ENCODE measurements around the gene MGRN1. TPM values are rescaled to one million over a fixed set of nuclear protein-coding genes. Genes with fewer than 3 reads are reported as not detected.

MGRN1 gene
- total RNA-seq, 3 donors from 2014 or later (not counting 1 experiment from before 2014, with no cell fraction given), result 102 to 106 (median 105) TPM

DNA sequence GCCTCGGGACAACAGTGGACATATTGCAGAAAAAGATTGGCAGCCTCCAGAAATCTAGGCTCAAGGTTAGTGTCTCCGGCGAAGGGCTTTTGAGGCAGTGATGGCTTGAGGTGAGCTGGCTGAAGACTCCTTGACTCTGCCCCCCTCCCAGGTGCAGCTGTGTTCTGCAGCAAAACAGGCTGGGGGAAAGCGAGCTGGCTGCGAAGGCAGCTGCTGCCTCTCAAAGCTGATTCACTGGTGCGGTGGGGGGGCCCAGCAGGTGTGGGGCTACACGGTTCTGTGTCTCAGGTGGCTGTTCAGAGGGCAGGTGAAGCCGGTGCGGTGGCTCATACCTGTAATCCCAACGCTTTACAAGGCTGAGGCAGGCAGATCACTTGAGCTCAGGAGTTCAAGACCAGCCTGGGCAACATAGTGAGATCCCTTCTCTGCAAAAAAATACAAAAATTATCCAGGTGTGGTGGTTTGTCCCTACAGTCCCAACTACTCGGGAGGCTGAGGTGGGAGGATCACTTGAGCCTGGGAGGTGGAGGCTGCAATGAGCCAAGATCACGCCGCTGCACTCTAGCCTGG lies 45.6 kb upstream of the MGRN1 start:
- no peaks in the 10 kb centered on the region for H3K36me3 ChIP-seq (ENCODE audit: control insufficient read depth, insufficient read depth, low read length)
- ATAC-seq, result no peak
- no peak for DNase-seq
- H3K27ac ChIP-seq (ENCODE audit: low read length), result no peak overlapping the region
- Mint-ChIP-seq H3K4me1 (no peaks in the 10 kb centered on the region), H3K27me3 (ENCODE audit: low read depth in 2 of 2) (no peaks in the 10 kb centered on the region), H3K9me3 (no peaks in the 10 kb centered on the region), H3K27ac (no peak overlapping the region), H3K4me3 (no peak overlapping the region), H3K36me3 (no peaks in the 10 kb centered on the region)
- intact Hi-C loops (cut with micrococcal nuclease), result no loop called here
- H3K4me1 ChIP-seq (ENCODE audit: control insufficient read depth, insufficient read depth, low read length), result peaks cover 7% of the 10 kb centered on the region
- H3K4me3 ChIP-seq (ENCODE audit: low read length), result no peak overlapping the region
- no peaks in the 10 kb centered on the region for H3K27me3 ChIP-seq (ENCODE audit: control insufficient read depth, insufficient read depth, low read length)
- H3K9me3 ChIP-seq (ENCODE audit: control insufficient read depth, insufficient read depth, low read length), result no peaks in the 10 kb centered on the region
- TF ChIP-seq, protein P1, sequence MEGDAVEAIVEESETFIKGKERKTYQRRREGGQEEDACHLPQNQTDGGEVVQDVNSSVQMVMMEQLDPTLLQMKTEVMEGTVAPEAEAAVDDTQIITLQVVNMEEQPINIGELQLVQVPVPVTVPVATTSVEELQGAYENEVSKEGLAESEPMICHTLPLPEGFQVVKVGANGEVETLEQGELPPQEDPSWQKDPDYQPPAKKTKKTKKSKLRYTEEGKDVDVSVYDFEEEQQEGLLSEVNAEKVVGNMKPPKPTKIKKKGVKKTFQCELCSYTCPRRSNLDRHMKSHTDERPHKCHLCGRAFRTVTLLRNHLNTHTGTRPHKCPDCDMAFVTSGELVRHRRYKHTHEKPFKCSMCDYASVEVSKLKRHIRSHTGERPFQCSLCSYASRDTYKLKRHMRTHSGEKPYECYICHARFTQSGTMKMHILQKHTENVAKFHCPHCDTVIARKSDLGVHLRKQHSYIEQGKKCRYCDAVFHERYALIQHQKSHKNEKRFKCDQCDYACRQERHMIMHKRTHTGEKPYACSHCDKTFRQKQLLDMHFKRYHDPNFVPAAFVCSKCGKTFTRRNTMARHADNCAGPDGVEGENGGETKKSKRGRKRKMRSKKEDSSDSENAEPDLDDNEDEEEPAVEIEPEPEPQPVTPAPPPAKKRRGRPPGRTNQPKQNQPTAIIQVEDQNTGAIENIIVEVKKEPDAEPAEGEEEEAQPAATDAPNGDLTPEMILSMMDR (IDR thresholded peaks at IDR 0.05), result no peak
- 87% methylated on average over 13 of the region's 13 CpGs for WGBS (ENCODE audit: insufficient coverage)

DNA sequence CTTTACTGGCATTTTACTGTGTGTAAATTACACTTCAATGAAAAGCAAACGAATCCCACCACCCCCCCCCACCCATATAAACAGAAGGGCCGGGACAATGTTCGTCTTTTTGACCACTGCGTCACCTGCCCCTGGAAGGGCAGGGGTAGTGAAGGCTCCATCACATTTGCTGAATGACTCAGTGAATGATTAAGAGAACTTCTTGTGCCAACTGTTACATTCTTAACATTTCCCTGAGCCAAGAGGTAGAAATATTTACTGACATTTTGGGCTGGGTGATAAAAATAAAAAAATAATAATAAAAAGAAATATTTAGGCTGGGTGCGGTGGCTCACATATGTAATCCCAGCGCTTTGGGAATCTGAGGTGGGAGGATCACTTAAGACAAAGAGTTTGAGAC lies 44.4 kb upstream of the MGRN1 start:
- 82% methylated on average over 5 of the region's 6 CpGs for WGBS (ENCODE audit: insufficient coverage)
- Mint-ChIP-seq H3K27ac (no peak overlapping the region), H3K9me3 (no peaks in the 10 kb centered on the region), H3K4me1 (no peaks in the 10 kb centered on the region), H3K4me3 (no peak overlapping the region), H3K27me3 (ENCODE audit: low read depth in 2 of 2) (no peaks in the 10 kb centered on the region), H3K36me3 (no peaks in the 10 kb centered on the region)
- H3K36me3 ChIP-seq (ENCODE audit: control insufficient read depth, insufficient read depth, low read length), result no peaks in the 10 kb centered on the region
- no peak overlapping the region for H3K27ac ChIP-seq (ENCODE audit: low read length)
- peaks cover 3% of the 10 kb centered on the region for H3K4me1 ChIP-seq (ENCODE audit: control insufficient read depth, insufficient read depth, low read length)
- TF ChIP-seq, protein P1 (IDR thresholded peaks at IDR 0.05), result no peak
- ATAC-seq (no peak), DNase-seq (no peak)
- H3K4me3 ChIP-seq (ENCODE audit: low read length), result no peak overlapping the region
- H3K27me3 ChIP-seq (ENCODE audit: control insufficient read depth, insufficient read depth, low read length), result no peaks in the 10 kb centered on the region
- H3K9me3 ChIP-seq (ENCODE audit: control insufficient read depth, insufficient read depth, low read length), result no peaks in the 10 kb centered on the region
- intact Hi-C loops (cut with micrococcal nuclease), result no loop called here

DNA sequence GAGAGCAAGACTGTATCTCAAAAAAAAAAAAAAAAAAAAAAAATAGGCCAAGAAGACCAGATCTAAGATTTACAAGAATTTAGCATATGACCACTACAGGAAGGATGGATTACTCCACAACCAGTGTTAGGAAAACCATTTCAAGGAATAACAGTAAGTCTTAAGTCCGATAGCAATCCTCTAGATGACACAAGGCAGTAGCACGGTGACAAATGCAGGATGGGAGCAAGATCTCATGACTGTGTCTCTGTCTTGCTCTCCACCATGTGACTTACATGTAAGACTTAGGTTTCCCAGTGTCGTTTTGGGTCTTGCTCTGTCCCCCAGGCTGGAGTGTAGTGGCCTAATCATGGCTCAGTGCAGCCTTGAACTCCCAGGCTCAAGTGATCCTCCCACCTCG lies 40.7 kb upstream of the MGRN1 start:
- TF ChIP-seq, protein P1 (IDR thresholded peaks at IDR 0.05), result no peak
- 85% methylated on average over 3 of the region's 4 CpGs for WGBS (ENCODE audit: insufficient coverage)
- no peak for ATAC-seq
- no peaks in the 10 kb centered on the region for H3K36me3 ChIP-seq (ENCODE audit: control insufficient read depth, insufficient read depth, low read length)
- no peaks in the 10 kb centered on the region for H3K4me1 Mint-ChIP-seq
- no peak for DNase-seq
- no peak overlapping the region for H3K27ac Mint-ChIP-seq
- H3K4me3 ChIP-seq (ENCODE audit: low read length), result no peak overlapping the region
- peaks cover 0 to 4% of the 10 kb centered on the region in 2 donors for H3K27me3 Mint-ChIP-seq (ENCODE audit: low read depth in 2 of 2)
- intact Hi-C loops (cut with micrococcal nuclease), result no loop called here
- no peak overlapping the region for H3K27ac ChIP-seq (ENCODE audit: low read length)
- no peaks in the 10 kb centered on the region for H3K9me3 Mint-ChIP-seq
- peaks cover 3% of the 10 kb centered on the region for H3K27me3 ChIP-seq (ENCODE audit: control insufficient read depth, insufficient read depth, low read length)
- no peaks in the 10 kb centered on the region for H3K36me3 Mint-ChIP-seq
- H3K4me3 Mint-ChIP-seq, result no peak overlapping the region
- H3K9me3 ChIP-seq (ENCODE audit: control insufficient read depth, insufficient read depth, low read length), result peaks cover 6% of the 10 kb centered on the region
- H3K4me1 ChIP-seq (ENCODE audit: control insufficient read depth, insufficient read depth, low read length), result peaks cover 5% of the 10 kb centered on the region

DNA sequence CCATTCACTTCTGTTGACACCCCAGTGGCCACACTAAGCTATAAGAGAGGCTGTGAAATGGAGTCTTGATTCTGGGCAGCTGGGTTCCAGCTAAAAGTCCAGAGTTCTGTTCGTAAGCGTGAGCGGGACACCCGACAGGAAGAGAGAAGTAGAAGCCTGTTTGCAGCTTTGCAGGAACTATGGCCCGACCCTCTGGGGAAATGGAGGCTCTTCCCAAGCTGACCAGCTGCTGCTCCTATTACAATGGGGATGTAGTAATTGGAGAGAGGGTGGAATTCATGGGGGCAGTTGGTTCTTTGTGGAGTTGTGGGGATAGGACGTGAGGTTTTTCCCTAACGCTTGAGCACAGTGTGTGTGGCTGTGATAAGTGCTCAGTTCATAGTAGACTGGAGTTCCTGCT lies 38.3 kb upstream of the MGRN1 start:
- intact Hi-C loops (cut with micrococcal nuclease), result no loop called here
- Histone ChIP-seq H3K27ac (ENCODE audit: low read length) (no peak overlapping the region), H3K4me3 (ENCODE audit: low read length) (no peak overlapping the region), H3K9me3 (ENCODE audit: control insufficient read depth, insufficient read depth, low read length) (peaks cover 6% of the 10 kb centered on the region), H3K4me1 (ENCODE audit: control insufficient read depth, insufficient read depth, low read length) (peaks cover 5% of the 10 kb centered on the region), H3K36me3 (ENCODE audit: control insufficient read depth, insufficient read depth, low read length) (no peaks in the 10 kb centered on the region), H3K27me3 (ENCODE audit: control insufficient read depth, insufficient read depth, low read length) (peaks cover 3% of the 10 kb centered on the region)
- Mint-ChIP-seq H3K36me3 (no peaks in the 10 kb centered on the region), H3K9me3 (no peaks in the 10 kb centered on the region), H3K27me3 (ENCODE audit: low read depth in 2 of 2) (peaks cover 0 to 4% of the 10 kb centered on the region in 2 donors), H3K4me3 (no peak overlapping the region), H3K27ac (no peak overlapping the region), H3K4me1 (no peaks in the 10 kb centered on the region)
- 75% methylated on average over 7 of the region's 7 CpGs for WGBS (ENCODE audit: insufficient coverage)
- no peak for ATAC-seq
- TF ChIP-seq, protein P1 (IDR thresholded peaks at IDR 0.05), result no peak
- no peak for DNase-seq
